Endothelial cell of umbilical vein (primary cell): Measurements from ENCODE around the gene CASP5.

Source experiments
- EZH2 ChIP-seq: IDR thresholded peaks from 2 replicates; pipeline ENCODE4 v1.6.1; 2012; ENCODE audit warnings: borderline replicate concordance, low read depth, mild to moderate bottlenecking, moderate library complexity, low read length, inconsistent platforms; ENCODE audit not compliant: severe bottlenecking
- POLR2A ChIP-seq: IDR thresholded peaks from 2 replicates; pipeline ENCODE4 v1.6.1; 2012; ENCODE audit warnings: low read depth, mild to moderate bottlenecking, control low read depth, low read length
- TF ChIP-seq, protein P1 (sequence below), 2 donors: IDR thresholded peaks; 1 replicate in 1 of 2; 2 replicates in 1 of 2; pipeline ENCODE4 v1.5.1; 2011; ENCODE audit warnings: low read length in 2 of 2, mild to moderate bottlenecking in 2 of 2, moderate library complexity in 2 of 2, control low read depth in 1 of 2, inconsistent platforms in 1 of 2, low read depth in 1 of 2; ENCODE audit not compliant: insufficient read depth in 1 of 2; ENCODE audit errors: extremely low read depth in 1 of 2

DNA sequence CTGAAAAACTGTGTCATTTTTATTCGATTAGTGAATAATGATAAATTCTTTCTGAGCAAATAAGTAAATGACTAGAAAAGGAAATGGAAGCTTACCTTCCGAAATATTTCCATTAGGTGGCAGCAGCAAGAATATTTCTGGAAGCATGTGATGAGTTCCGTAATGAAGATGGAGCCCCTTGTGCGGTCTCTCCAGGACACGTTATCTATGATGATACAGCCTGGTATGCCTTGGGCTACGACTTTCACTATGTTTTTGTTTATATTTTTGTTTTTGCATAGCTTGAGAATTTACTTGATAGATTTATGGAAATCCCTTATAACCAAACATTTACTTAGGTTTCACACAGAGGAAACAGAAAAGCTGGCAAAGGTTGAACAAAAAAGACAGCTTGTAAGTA lies 25.7 kb downstream of the CASP5 start:
- TF ChIP-seq, protein P1, sequence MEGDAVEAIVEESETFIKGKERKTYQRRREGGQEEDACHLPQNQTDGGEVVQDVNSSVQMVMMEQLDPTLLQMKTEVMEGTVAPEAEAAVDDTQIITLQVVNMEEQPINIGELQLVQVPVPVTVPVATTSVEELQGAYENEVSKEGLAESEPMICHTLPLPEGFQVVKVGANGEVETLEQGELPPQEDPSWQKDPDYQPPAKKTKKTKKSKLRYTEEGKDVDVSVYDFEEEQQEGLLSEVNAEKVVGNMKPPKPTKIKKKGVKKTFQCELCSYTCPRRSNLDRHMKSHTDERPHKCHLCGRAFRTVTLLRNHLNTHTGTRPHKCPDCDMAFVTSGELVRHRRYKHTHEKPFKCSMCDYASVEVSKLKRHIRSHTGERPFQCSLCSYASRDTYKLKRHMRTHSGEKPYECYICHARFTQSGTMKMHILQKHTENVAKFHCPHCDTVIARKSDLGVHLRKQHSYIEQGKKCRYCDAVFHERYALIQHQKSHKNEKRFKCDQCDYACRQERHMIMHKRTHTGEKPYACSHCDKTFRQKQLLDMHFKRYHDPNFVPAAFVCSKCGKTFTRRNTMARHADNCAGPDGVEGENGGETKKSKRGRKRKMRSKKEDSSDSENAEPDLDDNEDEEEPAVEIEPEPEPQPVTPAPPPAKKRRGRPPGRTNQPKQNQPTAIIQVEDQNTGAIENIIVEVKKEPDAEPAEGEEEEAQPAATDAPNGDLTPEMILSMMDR (IDR thresholded peaks at IDR 0.05; ENCODE audit: extremely low read depth in 1 of 2, insufficient read depth in 1 of 2, low read depth in 1 of 2, low read length in 2 of 2), result no peak
- TF ChIP-seq POLR2A (no peak), EZH2 (no peak)
